ENCODE measurements around the gene ZCCHC24.

ZCCHC24 gene

GRCh38 chr10:79387466-79387973 is 57.9 kb downstream of the ZCCHC24 start:
- in situ Hi-C loops (cut with MboI; ENCODE audit: low sequenced_read_pairs) = no loop called here

- in situ Hi-C loops (cut with MboI; ENCODE audit: low sequenced_read_pairs) = no loop called here
These were observed 58.6 kb downstream of the ZCCHC24 start for GRCh38 chr10:79386637-79387465.

GRCh38 chr10:79385804-79386531 is 59.5 kb downstream of the ZCCHC24 start:
- in situ Hi-C loops (cut with MboI; ENCODE audit: low sequenced_read_pairs) = no loop called here

- in situ Hi-C loops (cut with MboI; ENCODE audit: low sequenced_read_pairs) = no loop called here
These were observed 60.0 kb downstream of the ZCCHC24 start for GRCh38 chr10:79385392-79385795.

- in situ Hi-C loops (cut with MboI; ENCODE audit: low sequenced_read_pairs) = no loop called here
These were observed 60.5 kb downstream of the ZCCHC24 start for GRCh38 chr10:79384773-79385391.

GRCh38 chr10:79383974-79384606 is 61.3 kb downstream of the ZCCHC24 start:
- in situ Hi-C loops (cut with MboI; ENCODE audit: low sequenced_read_pairs) = no loop called here

- in situ Hi-C loops (cut with MboI; ENCODE audit: low sequenced_read_pairs) = no loop called here
These were observed 62.9 kb downstream of the ZCCHC24 start for GRCh38 chr10:79382491-79382941.

GRCh38 chr10:79381804-79382221 is 63.6 kb downstream of the ZCCHC24 start:
- in situ Hi-C loops (cut with MboI; ENCODE audit: low sequenced_read_pairs) = no loop called here

GRCh38 chr10:79380946-79381721 is 64.3 kb downstream of the ZCCHC24 start:
- in situ Hi-C loops (cut with MboI; ENCODE audit: low sequenced_read_pairs) = no loop called here

GRCh38 chr10:79380125-79380945 is 65.1 kb downstream of the ZCCHC24 start:
- in situ Hi-C loops (cut with MboI; ENCODE audit: low sequenced_read_pairs) = no loop called here

GRCh38 chr10:79379512-79380124 is 65.8 kb downstream of the ZCCHC24 start:
- in situ Hi-C loops (cut with MboI; ENCODE audit: low sequenced_read_pairs) = loop anchor here (10.0 kb wide), 1 partner anchor 85 kb away; no protein-coding TSS in a partner anchor

- in situ Hi-C loops (cut with MboI; ENCODE audit: low sequenced_read_pairs) = loop anchor here (10.0 kb wide), 1 partner anchor 86 kb away; no protein-coding TSS in a partner anchor
These were observed 66.5 kb downstream of the ZCCHC24 start for GRCh38 chr10:79378647-79379511.

GRCh38 chr10:79378383-79378646 is 67.1 kb downstream of the ZCCHC24 start:
- in situ Hi-C loops (cut with MboI; ENCODE audit: low sequenced_read_pairs) = loop anchor here (10.0 kb wide), 1 partner anchor 86 kb away; no protein-coding TSS in a partner anchor

GRCh38 chr10:79377557-79378382 is 67.7 kb downstream of the ZCCHC24 start:
- in situ Hi-C loops (cut with MboI; ENCODE audit: low sequenced_read_pairs) = loop anchor here (10.0 kb wide), 1 partner anchor 87 kb away; no protein-coding TSS in a partner anchor

GRCh38 chr10:79376751-79377556 is 68.5 kb downstream of the ZCCHC24 start:
- in situ Hi-C loops (cut with MboI; ENCODE audit: low sequenced_read_pairs) = loop anchor here (10.0 kb wide), 1 partner anchor 88 kb away; no protein-coding TSS in a partner anchor

GRCh38 chr10:79376078-79376628 is 69.3 kb downstream of the ZCCHC24 start:
- in situ Hi-C loops (cut with MboI; ENCODE audit: low sequenced_read_pairs) = loop anchor here (10.0 kb wide), 1 partner anchor 89 kb away; no protein-coding TSS in a partner anchor
